SK-N-SH treated with all-trans-retinoic acid at 6 μM for 48 hours (cell line): ENCODE measurements around the gene TAF5.
"Not testable (repeated sequence)": the region's sequence is repeated elsewhere in the genome, so short reads cannot be mapped to it uniquely, and the experiment has no call there.

ENCODE experiments used
- ATAC-seq: fragments of 200-7000 bp; cut with Tn5 transposase; 3 replicates; pipeline ENCODE4 v1.9.1; 2020; ENCODE audit warnings: mild to moderate bottlenecking, moderate library complexity
- ARNTL ChIP-seq: fragments of 450-650 bp; formaldehyde crosslinking; IDR thresholded peaks from 2 replicates; pipeline ENCODE4 v1.5.0; 2020; ENCODE audit warnings: low read depth, mild to moderate bottlenecking, moderate library complexity, borderline replicate concordance
- CREB5 ChIP-seq: fragments of 250-450 bp; sonication (Bioruptor Pico); IDR thresholded peaks from 2 replicates; pipeline ENCODE4 v1.5.1; 2020; ENCODE audit warnings: low read depth, mild to moderate bottlenecking, moderate library complexity
- CSDC2 ChIP-seq: fragments of 250-450 bp; sonication (Bioruptor Pico); IDR thresholded peaks from 2 replicates; pipeline ENCODE4 v1.5.0; 2020; ENCODE audit warnings: mild to moderate bottlenecking, moderate library complexity
- CSRNP3 ChIP-seq: fragments of 250-450 bp; sonication (Bioruptor Pico); IDR thresholded peaks from 2 replicates; pipeline ENCODE4 v1.5.1; 2021; ENCODE audit warnings: mild to moderate bottlenecking, moderate library complexity
- GLIS3 ChIP-seq: fragments of 250-450 bp; sonication (Bioruptor Pico); IDR thresholded peaks from 2 replicates; pipeline ENCODE4 v1.5.0; 2020; ENCODE audit warnings: mild to moderate bottlenecking, moderate library complexity
- PATZ1 ChIP-seq: fragments of 250-450 bp; sonication (Bioruptor Pico); IDR thresholded peaks from 2 replicates; pipeline ENCODE4 v1.8.0; 2020; ENCODE audit warnings: mild to moderate bottlenecking, moderate library complexity, borderline replicate concordance
- POU6F1 ChIP-seq: fragments of 250-450 bp; sonication (Bioruptor Pico); IDR thresholded peaks from 2 replicates; pipeline ENCODE4 v1.8.0; 2021; ENCODE audit warnings: low read depth, mild to moderate bottlenecking, moderate library complexity, borderline replicate concordance
- RARB ChIP-seq: fragments of 250-450 bp; sonication (Bioruptor Pico); IDR thresholded peaks from 2 replicates; pipeline ENCODE4 v1.8.0; 2021; ENCODE audit warnings: mild to moderate bottlenecking, moderate library complexity
- TSHZ2 ChIP-seq: fragments of 250-450 bp; sonication (Bioruptor Pico); IDR thresholded peaks from 2 replicates; pipeline ENCODE4 v1.5.0; 2020; ENCODE audit warnings: mild to moderate bottlenecking, moderate library complexity
- ZC3H10 ChIP-seq: fragments of 250-450 bp; sonication (Bioruptor Pico); IDR thresholded peaks from 2 replicates; pipeline ENCODE4 v1.5.1; 2021; ENCODE audit warnings: mild to moderate bottlenecking, moderate library complexity
- ZFP3 ChIP-seq: fragments of 250-450 bp; sonication (Bioruptor Pico); IDR thresholded peaks from 2 replicates; pipeline ENCODE4 v1.5.0; 2020; ENCODE audit warnings: mild to moderate bottlenecking, moderate library complexity
- ZFP30 ChIP-seq: fragments of 450-650 bp; formaldehyde crosslinking; IDR thresholded peaks from 2 replicates; pipeline ENCODE4 v1.5.0; 2022; ENCODE audit warnings: mild to moderate bottlenecking, moderate library complexity
- ZNF565 ChIP-seq: fragments of 450-650 bp; formaldehyde crosslinking; conservative IDR thresholded peaks from 2 replicates; pipeline ENCODE4 v1.5.0; 2020; ENCODE audit warnings: low read depth, mild to moderate bottlenecking, moderate library complexity
- ZNF70 ChIP-seq: fragments of 450-650 bp; formaldehyde crosslinking; IDR thresholded peaks from 2 replicates; pipeline ENCODE4 v1.5.0; 2020; ENCODE audit warnings: mild to moderate bottlenecking, moderate library complexity

Gene TAF5

GRCh38 chr10:103336370-103336769, 31.4 kb upstream of the TAF5 start (continued):
- TF ChIP-seq TSHZ2 (CRISPR knock-in tag) (no peak), POU6F1 (CRISPR knock-in tag) (no peak), CREB5 (CRISPR knock-in tag) (no peak), GLIS3 (no peak)

- TF ChIP-seq ZNF70, result no peak
- ATAC-seq, result no peak
Measured at GRCh38 chr10:103350175-103350516, 17.6 kb upstream of the TAF5 start.

- ATAC-seq, result peak; percentile 97
- TF ChIP-seq ZFP3 (no peak), ZC3H10 (CRISPR knock-in tag) (no peak)
Measured at GRCh38 chr10:103350517-103351260, 17.1 kb upstream of the TAF5 start, which contains the start of gene PCGF6. Gene PCGF6 (minus strand): TSS chr10:103351140. CDS start chr10:103351066, 74 bp downstream.

GRCh38 chr10:103353281-103353680, 14.5 kb upstream of the TAF5 start:
- no peak for TF ChIP-seq ARNTL (CRISPR knock-in tag)
- no peak for TF ChIP-seq ZNF565 (CRISPR knock-in tag)
- no peak for TF ChIP-seq CSRNP3 (CRISPR knock-in tag)
- no peak for TF ChIP-seq RARB (CRISPR knock-in tag)
- TF ChIP-seq PATZ1 (CRISPR knock-in tag), result no peak
- TF ChIP-seq CSDC2 (CRISPR knock-in tag), result no peak
- no peak for TF ChIP-seq ZFP30 (CRISPR knock-in tag)
- TF ChIP-seq ZFP3, result no peak
- TF ChIP-seq GLIS3, result no peak
- ATAC-seq, result no peak

- ATAC-seq, result not testable (repeated sequence)
Measured at GRCh38 chr10:103354567-103354966, 13.2 kb upstream of the TAF5 start.
